MV-4-11 (cell line): ENCODE results near the gene SYTL1.

Source experiments
- DNase-seq: peaks from one replicate; lab custom pipeline; 2025; lab: John Stamatoyannopoulos, UW

Gene SYTL1

GRCh38 chr1:27363766-27364695 is 22.2 kb downstream of the SYTL1 start:
- no peak for DNase-seq

GRCh38 chr1:27364696-27365371 is 23.0 kb downstream of the SYTL1 start:
- DNase-seq, result no peak

- DNase-seq, result peak; percentile 67
Observed at GRCh38 chr1:27365372-27366112, 23.7 kb downstream of the SYTL1 start.

- DNase-seq, result peak; percentile 31
Observed at GRCh38 chr1:27366113-27366410, 24.2 kb downstream of the SYTL1 start.

GRCh38 chr1:27366411-27367159 is 24.8 kb downstream of the SYTL1 start, which contains the start of gene MAP3K6:
MAP3K6 (minus strand) TSS chr1:27366961; CDS start chr1:27366597, 364 bp downstream.
- peak; percentile 68 for DNase-seq

- DNase-seq, result no peak
Observed at GRCh38 chr1:27367160-27367650, 25.4 kb downstream of the SYTL1 start.

GRCh38 chr1:27368869-27369582 is 27.2 kb downstream of the SYTL1 start:
- DNase-seq, result no peak

- no peak for DNase-seq
Observed at GRCh38 chr1:27372022-27372807, 30.4 kb downstream of the SYTL1 start.

- DNase-seq, result no peak
Observed at GRCh38 chr1:27372808-27373690, 31.2 kb downstream of the SYTL1 start.

GRCh38 chr1:27374362-27375086 is 32.7 kb downstream of the SYTL1 start, which contains the start of gene FCN3:
FCN3 (minus strand) TSS chr1:27374824; CDS start chr1:27374818, 6 bp downstream.
- DNase-seq, result no peak

- DNase-seq, result no peak
Observed at GRCh38 chr1:27377760-27378495, 36.1 kb downstream of the SYTL1 start.

GRCh38 chr1:27379564-27380122 is 37.8 kb downstream of the SYTL1 start:
- no peak for DNase-seq

GRCh38 chr1:27380224-27380623 is 38.4 kb downstream of the SYTL1 start:
- no peak for DNase-seq

- no peak for DNase-seq
Observed at GRCh38 chr1:27380766-27381733, 39.2 kb downstream of the SYTL1 start.

- no peak for DNase-seq
Observed at GRCh38 chr1:27381969-27382762, 40.3 kb downstream of the SYTL1 start.
